Measurements from ENCODE around the gene CTSZ.
A peak's percentile ranks its signal among the peaks of the same experiment; 100 is the strongest.
"Not testable (repeated sequence)": the region's sequence is repeated elsewhere in the genome, so short reads cannot be mapped to it uniquely, and the experiment has no call there.

CTSZ gene

DNA sequence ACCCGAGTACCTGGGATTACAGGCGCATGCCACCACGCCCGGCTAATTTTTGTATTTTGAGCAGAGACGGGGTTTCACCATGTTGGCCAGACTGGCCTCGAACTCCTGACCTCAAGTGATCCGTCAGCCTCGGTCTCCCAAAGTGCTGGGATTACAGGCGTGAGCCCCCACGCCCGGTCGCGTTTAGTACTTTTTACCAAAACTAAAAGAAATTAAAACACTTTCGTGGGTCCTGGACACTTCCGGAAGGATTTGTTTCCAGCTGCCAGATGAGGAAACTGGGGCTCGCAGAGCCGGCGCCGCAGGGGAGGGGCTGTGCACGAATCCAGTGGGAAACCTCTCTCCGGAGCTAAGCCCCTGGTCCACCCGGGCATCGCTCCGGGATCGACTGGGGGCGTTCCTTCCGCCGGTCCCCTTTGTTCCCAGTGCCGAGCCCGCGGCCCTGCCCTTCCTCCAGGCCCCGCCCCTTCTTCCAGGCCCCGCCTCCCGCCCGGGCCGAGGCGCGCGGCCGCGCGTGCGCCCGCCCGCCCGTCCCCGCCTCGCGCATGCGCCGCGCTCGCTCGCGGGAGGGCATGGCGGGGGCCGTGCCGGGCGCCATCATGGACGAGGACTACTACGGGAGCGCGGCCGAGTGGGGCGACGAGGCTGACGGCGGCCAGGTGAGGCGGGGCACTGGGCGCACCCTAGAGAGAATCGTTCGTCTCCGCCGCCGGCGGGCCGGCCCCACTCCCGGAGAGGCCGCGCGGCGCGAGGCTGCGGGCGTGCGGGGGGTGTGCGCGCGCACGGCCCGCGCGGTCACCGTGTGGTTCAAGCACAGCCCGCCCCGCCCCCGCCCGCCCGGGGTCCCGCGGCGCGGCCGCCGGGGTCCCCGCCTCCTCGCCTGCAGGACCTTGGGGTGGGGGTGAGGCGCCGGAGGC, 26.1 kb downstream of the CTSZ start, which contains the start of gene NELFCD:
NELFCD (plus strand) TSS at position 546 of the 917 bp plus-strand sequence; CDS start at position 600, 54 bp downstream.
- peak; percentile 89 to 95 for DNase-seq (ENCODE audit: low read depth in 2 of 2)

GRCh38 chr20:58978351-58979190, 28.5 kb downstream of the CTSZ start:
- DNase-seq (ENCODE audit: low read depth in 2 of 2): no peak

GRCh38 chr20:58976061-58976730, 30.9 kb downstream of the CTSZ start:
- no peak for DNase-seq (ENCODE audit: low read depth in 2 of 2)

- no peak for DNase-seq (ENCODE audit: low read depth in 2 of 2)
Measured at GRCh38 chr20:58975353-58975752, 31.7 kb downstream of the CTSZ start.

- DNase-seq (ENCODE audit: low read depth in 2 of 2): no peak
Measured at GRCh38 chr20:58973866-58974265, 33.2 kb downstream of the CTSZ start.

- no peak for DNase-seq (ENCODE audit: low read depth in 2 of 2)
Measured at GRCh38 chr20:58973179-58973578, 33.9 kb downstream of the CTSZ start.

- DNase-seq (ENCODE audit: low read depth in 2 of 2): no peak
Measured at GRCh38 chr20:58971429-58971828, 35.6 kb downstream of the CTSZ start.

GRCh38 chr20:58970146-58970545, 36.9 kb downstream of the CTSZ start:
- no peak for DNase-seq (ENCODE audit: low read depth in 2 of 2)

- DNase-seq (ENCODE audit: low read depth in 2 of 2): no peak
Measured at GRCh38 chr20:58969439-58969838, 37.6 kb downstream of the CTSZ start.

DNA sequence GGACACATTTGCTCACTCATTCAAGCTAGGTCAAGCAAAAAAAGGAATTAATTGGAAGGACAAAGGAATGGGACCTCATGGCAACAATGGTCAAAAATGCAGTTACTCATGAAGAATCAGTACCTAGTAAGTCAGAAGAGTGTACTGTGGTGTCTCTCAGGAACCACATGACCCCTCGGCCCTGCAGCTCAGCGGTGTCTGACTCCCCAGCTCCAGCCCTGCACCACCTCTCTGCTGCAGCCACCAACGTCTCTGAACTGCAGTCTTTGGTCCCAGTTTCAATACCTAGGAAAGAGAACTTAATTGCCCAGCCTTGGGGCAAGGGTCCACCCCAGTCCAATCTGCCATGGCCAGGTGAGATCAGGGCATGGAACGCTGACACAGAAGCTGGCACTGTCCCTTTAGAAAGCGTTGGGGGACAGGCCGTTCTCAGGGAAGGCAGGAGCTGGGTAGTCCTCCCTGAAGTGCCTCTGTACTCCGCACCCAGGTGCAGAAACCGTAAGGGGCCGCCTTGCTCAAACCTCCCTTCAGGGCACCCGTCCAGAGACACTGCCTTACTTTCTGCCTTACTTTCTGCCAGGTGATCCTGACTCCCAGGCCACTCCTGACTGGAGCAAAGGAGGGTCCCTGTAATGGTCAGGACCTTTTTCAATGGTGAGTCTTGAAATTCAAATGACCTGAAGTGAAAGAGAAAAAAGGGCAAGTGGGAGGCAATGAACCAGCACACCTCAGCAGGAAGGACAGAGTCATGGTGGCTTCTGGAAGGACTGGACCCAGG, 39.2 kb downstream of the CTSZ start:
- DNase-seq (ENCODE audit: low read depth in 2 of 2): no peak

- DNase-seq (ENCODE audit: low read depth in 2 of 2): no peak
Measured at GRCh38 chr20:58965270-58966064, 41.6 kb downstream of the CTSZ start.

- DNase-seq (ENCODE audit: low read depth in 2 of 2): not testable (repeated sequence)
Measured at GRCh38 chr20:58963922-58964321, 43.1 kb downstream of the CTSZ start.

DNA sequence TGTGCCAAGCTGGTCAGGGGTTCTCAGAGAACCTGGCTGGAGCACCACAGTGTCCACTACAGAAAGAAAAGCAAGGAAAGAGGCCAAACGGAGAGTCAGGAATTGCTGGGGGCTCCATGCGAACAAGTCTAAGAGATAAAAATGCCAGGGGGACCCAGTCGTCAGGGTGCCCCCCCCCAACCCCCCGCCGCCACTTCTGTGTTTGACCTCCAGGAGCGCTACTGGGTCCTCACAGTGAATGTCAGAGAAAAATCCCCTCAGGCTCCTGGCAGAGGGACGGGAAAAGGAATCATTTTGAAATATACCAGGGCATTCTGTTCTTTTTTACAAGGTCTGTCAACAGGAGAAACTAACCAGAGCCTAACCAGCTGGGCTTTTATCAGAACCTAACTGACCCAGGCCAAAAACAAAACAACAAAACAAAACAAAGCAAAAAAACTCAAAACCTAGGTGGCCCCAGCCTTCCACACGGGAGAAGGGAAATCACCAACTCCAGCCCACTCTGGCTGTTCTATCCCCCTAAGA, 43.9 kb downstream of the CTSZ start:
- DNase-seq (ENCODE audit: low read depth in 2 of 2): no peak

GRCh38 chr20:58959652-58960051, 47.4 kb downstream of the CTSZ start:
- no peak for DNase-seq (ENCODE audit: low read depth in 2 of 2)

DNA sequence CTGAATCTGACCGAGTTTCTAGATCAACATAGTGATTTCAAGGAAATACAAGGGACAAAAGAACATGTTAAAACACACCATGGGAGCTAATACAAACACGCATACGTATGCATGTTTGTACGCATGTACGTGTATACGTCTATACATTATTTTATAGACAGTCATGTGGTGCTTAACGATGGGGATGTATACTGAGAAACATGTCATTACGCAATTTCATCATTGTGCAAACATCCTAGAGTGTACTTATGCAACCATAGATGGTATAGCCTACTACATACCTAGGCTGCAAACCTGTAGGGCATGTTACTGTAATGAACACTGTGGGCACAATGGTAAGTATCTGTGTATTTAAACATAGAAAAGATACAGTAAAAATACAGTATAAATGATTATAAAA, 51.0 kb downstream of the CTSZ start:
- no peak for DNase-seq (ENCODE audit: low read depth in 2 of 2)

- DNase-seq (ENCODE audit: low read depth in 2 of 2): no peak
Measured at GRCh38 chr20:58953050-58953449, 54.0 kb downstream of the CTSZ start.

DNA sequence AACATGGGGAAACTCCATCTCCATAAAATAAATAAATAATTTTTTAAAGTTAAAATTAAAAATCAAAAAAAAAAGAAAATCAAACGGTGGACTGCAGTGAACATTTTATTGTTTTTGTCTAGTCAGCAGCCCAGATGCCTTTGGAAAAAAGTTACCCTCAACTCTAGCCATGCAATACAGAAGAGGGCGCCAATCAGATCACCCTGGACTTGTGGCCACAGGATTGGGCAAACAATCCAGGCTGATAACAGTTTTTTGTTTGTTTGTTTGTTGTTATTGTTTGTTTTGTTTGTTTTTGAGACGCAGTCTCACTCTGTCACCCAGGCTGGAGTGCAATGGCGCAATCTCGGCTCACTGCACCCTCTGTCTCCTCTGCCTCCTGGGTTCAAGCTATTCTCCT, 56.5 kb downstream of the CTSZ start:
- no peak for DNase-seq (ENCODE audit: low read depth in 2 of 2)

DNA sequence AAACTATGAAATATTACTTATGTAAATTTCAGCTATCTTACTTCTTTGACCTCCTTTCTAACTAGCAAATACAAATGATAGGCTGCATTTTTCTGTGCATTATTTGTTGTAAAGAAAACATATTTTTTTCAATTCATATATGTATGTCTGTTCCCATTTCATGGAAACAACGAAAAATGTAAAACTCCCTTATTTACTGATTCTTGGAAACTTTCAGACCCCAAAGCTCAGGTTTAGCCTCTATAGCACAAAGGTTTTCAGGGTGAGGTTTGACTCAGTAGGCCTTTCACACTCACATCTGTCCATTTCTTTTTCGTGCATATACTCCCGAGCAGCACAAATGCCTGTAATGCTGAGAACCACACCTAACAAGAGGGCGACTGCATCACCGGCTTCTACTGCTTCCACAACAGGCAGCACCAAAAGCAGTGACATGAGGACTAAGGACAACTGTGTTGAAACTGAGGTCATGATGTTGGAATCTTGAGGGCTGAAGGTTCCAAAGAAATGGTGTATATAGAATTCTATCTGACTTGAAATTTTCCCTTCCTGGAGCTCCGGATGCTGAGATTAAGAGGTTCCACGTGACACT, 59.2 kb downstream of the CTSZ start:
- not testable (repeated sequence) for DNase-seq (ENCODE audit: low read depth in 2 of 2)

- DNase-seq (ENCODE audit: low read depth in 2 of 2): no peak
Measured at GRCh38 chr20:58945965-58946631, 61.0 kb downstream of the CTSZ start.
